ACC112 (cell line): ENCODE measurements around the gene SLC12A9.

Source experiments
- H2AFZ ChIP-seq: fragments of 200-600 bp; sonication (generic); one replicate; pipeline ENCODE4 v1.6.0; 2017; ENCODE audit warnings: antibody characterized with exemption, low read length; ENCODE audit not compliant: unreplicated experiment
- H3K27ac ChIP-seq: fragments of 200-600 bp; sonication (generic); 2 replicates; pipeline ENCODE4 v1.5.1; 2014; ENCODE audit warnings: low read depth, mild to moderate bottlenecking, antibody characterized with exemption, low read length, moderate library complexity
- H3K27me3 ChIP-seq: fragments of 200-600 bp; sonication (generic); 2 replicates; pipeline ENCODE4 v1.6.1; 2014; ENCODE audit warnings: mild to moderate bottlenecking, antibody characterized with exemption, low read length, moderate library complexity, mixed read lengths; ENCODE audit not compliant: insufficient read depth
- H3K36me3 ChIP-seq: fragments of 200-600 bp; sonication (generic); 2 replicates; pipeline ENCODE4 v1.6.1; 2016; ENCODE audit warnings: mild to moderate bottlenecking, antibody characterized with exemption, low read length, moderate library complexity, mixed read lengths; ENCODE audit not compliant: insufficient read depth
- H3K4me1 ChIP-seq: fragments of 200-600 bp; sonication (generic); one replicate; pipeline ENCODE4 v1.6.1; 2016; ENCODE audit warnings: low read length, mixed read lengths; ENCODE audit not compliant: insufficient read depth, unreplicated experiment, control insufficient read depth
- H3K4me3 ChIP-seq: fragments of 200-600 bp; sonication (generic); 2 replicates; pipeline ENCODE4 v1.5.1; 2014; ENCODE audit warnings: mild to moderate bottlenecking, low read depth, low read length
- H3K79me2 ChIP-seq: fragments of 200-600 bp; sonication (generic); one replicate; pipeline ENCODE4 v1.6.0; 2016; ENCODE audit warnings: low read length; ENCODE audit not compliant: control insufficient read depth, unreplicated experiment, insufficient read depth

The SLC12A9 gene

DNA sequence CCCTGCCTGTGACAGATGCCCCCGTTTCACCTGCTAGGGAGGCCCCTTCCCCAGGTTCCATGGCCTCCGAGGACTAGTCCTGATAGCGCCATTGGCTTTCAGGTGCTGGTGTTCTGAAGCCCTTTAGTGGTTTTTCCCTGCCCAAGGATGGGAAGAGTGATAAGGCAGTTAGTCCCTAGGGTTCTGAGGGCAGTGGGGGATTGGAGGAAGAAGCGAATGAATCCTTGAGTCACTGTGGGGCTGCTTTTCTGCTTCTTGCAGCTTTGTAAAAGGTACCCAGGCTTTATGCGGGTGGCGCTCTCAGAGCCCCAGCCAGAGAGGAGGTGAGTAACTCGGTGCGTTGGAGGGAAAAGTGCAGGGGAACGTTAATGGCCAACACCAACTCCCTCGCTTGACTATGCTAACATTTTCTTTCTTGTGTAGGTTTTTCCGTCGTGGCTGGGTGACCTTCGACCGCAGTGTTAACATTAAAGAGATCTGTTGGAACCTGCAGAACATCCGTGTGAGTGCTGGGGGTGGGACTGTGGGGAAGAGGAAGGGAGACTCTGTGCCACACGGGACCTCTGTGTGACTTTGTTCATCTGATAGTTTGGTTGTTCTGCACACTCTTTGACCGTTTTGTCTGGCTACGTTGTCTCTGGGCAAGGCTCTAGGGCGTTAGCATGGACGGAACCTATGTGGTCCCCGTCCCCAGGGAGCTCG is 33.1 kb downstream of the SLC12A9 start:
- H3K27ac ChIP-seq, result no peak overlapping the region
- H3K79me2 ChIP-seq, result peaks cover 45% of the 10 kb centered on the region
- H3K27me3 ChIP-seq, result no peaks in the 10 kb centered on the region
- H2AFZ ChIP-seq, result no peak overlapping the region
- no peak overlapping the region for H3K4me3 ChIP-seq
- peaks cover 12% of the 10 kb centered on the region for H3K4me1 ChIP-seq
- peaks cover 46% of the 10 kb centered on the region; the same call in 1 of the 2 replicates for H3K36me3 ChIP-seq

DNA sequence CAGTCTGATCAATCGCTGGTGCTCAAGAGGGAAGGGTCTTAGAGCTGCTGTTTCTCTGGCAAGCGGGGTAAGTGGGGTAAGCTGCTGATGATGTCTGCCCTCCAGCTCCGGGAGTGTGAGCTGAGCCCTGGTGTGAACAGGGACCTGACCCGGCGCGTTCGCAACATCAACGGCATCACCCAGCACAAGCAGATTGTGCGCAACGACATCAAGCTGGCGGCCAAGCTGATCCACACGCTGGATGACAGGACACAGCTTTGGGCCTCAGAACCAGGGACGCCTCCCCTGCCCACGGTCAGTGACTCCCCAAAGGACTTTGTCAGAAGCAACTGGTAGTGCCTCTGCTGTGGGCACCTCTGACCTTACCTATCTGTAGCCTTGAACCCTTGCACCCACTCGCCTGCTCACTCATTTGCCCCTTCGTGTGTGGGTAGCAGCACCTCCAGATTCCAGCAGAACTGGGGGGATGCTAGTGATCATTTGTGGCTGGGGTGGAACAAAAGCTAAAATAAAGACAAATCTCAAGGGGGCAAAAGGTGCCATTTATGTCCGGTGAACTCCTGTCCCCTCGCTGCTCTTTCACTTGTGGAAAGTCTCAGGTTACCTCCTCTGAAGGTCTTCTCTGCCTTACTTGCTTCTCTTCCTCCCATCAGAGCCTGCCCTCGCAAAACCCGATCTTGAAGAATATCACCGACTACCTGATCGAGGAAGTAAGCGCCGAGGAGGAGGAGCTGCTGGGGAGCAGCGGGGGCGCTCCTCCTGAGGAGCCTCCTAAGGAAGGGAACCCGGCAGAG is 33.8 kb downstream of the SLC12A9 start:
- Histone ChIP-seq H3K79me2 (peaks cover 39% of the 10 kb centered on the region), H2AFZ (no peak overlapping the region), H3K4me3 (no peak overlapping the region), H3K36me3 (peaks cover 44% of the 10 kb centered on the region; the same call in 1 of the 2 replicates), H3K27ac (no peak overlapping the region), H3K4me1 (peaks cover 19% of the 10 kb centered on the region), H3K27me3 (no peaks in the 10 kb centered on the region)

DNA sequence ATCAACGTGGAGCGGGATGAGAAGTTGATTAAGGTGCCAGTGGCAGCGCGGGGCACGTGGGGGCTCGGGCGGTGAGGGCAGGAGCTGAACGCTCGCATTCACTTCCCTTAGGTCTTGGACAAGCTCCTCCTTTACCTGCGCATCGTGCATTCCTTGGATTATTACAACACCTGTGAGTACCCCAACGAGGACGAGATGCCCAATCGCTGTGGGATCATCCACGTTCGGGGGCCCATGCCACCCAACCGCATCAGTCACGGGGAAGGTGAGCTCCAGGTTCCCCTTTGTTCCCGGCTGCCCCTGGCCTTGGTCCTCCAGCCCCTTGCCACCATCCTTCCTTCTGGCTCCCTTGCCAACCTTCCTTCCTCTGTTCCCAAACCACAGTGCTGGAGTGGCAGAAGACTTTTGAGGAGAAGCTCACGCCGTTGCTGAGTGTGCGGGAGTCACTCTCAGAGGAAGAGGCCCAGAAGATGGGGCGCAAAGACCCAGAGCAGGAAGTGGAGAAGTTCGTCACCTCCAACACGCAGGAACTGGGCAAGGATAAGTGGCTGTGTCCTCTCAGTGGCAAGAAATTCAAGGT is 34.5 kb downstream of the SLC12A9 start:
- Histone ChIP-seq H3K79me2 (peaks cover 32% of the 10 kb centered on the region), H3K27me3 (no peaks in the 10 kb centered on the region), H3K27ac (no peak overlapping the region), H3K4me1 (peaks cover 22% of the 10 kb centered on the region), H3K36me3 (peaks cover 37% of the 10 kb centered on the region; the same call in 1 of the 2 replicates), H3K4me3 (no peak overlapping the region), H2AFZ (no peak overlapping the region)

DNA sequence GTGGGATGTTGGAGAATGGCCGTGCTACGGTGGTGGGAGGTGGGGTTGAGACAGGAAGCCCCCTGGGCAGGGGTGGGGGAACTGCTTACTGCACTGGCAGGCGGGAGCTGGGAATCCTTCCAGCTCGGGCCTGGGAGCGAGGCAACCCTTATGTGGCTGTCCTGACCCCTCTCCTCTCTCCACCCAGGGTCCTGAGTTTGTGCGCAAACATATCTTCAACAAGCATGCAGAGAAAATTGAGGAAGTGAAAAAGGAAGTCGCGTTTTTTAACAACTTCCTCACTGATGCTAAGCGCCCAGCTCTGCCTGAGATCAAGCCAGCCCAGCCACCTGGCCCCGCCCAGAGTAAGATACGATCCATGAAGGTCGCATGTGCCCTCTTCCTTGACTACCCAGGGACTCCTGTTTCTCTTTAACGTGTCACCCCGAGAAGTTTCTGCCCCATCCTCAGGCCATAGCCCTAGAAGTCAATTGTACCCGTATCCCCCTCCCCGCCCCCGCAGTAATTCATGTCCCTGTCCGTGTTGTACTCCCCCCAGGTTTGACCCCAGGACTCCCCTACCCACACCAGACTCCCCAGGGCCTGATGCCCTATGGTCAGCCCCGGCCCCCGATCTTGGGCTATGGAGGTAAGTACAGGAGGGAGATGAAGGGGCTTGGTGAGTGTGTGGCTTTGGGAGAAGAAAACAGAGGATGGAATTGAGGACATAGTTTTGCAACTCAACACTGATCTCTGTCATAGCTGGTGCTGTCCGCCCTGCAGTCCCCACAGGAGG is 35.2 kb downstream of the SLC12A9 start:
- Histone ChIP-seq H3K4me3 (peak overlapping the region; percentile 84), H3K4me1 (peaks cover 22% of the 10 kb centered on the region), H3K27me3 (no peaks in the 10 kb centered on the region), H3K27ac (no peak overlapping the region), H3K36me3 (peaks cover 36% of the 10 kb centered on the region; the same call in 1 of the 2 replicates), H3K79me2 (peaks cover 29% of the 10 kb centered on the region), H2AFZ (no peak overlapping the region)

DNA sequence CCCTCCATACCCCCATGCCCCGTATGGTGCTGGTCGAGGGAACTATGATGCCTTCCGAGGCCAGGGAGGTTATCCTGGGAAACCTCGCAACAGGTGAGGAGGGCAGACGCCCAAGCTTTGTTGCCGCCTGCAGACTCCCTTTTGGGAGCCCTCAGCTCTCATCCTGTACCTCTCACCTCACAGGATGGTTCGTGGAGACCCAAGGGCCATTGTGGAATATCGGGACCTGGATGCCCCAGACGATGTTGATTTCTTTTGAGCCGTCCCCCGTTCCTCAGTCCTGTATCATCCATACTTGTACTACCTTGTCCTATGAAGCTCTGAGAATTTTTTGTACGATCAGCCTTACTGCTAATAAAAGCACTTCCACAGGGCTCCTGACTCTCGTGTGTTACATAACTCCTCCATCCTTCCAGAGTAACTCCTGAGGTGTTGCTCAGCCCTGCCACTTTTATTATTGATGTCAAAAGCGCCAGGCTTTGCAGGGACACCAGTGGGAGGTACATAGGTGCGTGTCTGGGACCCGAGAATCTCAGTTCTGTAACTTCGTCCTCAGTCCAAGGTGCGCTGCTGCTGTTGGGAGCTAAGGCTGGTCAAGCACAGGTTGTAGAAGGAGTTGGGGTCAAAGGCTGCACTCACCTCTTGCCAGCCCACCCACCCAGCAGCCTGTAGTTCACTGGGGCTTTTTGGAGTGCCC is 35.9 kb downstream of the SLC12A9 start:
- H3K79me2 ChIP-seq, result peaks cover 24% of the 10 kb centered on the region
- H3K4me1 ChIP-seq, result peaks cover 22% of the 10 kb centered on the region
- no peak overlapping the region for H2AFZ ChIP-seq
- no peaks in the 10 kb centered on the region for H3K27me3 ChIP-seq
- no peak overlapping the region for H3K27ac ChIP-seq
- peak overlapping the region; percentile 84 for H3K4me3 ChIP-seq
- H3K36me3 ChIP-seq, result peaks cover 30% of the 10 kb centered on the region; the same call in 1 of the 2 replicates

DNA sequence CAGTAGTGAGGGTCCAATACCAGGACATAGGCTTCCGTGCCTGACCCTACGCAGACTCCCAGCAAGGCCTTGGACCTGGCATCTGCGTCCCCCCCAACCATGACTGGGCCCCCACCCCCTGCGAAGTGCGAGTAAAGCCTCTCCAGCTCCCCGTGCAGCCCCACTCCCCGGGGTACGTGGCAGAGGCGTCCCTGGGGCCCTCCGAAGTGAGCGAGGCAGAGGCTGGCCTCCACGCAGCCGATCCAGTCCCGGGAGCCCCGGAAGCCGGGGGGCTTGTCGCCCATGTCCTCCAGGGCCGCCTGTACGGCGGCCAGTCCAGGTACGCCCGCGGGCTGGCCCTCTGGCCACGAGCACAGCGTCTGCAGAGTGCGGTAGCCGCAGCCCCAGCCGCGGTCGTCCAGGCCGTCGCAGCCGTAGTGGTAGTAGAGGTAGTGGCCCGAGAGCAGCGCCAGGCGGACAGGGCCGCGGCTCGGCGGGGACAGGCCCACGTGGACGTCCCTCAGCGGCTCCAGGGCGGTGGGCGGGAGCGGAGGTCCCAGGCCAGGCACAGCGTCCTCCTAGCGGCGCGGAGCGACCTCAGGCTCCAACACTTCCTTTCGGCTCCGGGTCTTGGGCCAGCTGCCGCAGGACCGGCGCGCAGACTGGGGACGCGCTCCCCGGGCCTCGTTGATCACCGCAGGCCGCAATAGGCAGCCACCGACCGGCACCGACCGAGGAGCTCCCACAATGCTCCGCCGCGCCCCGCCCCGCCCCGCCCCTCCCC is 36.7 kb downstream of the SLC12A9 start, which contains the start of gene UFSP1:
UFSP1 (minus strand) TSS at position 728 of the 763 bp plus-strand sequence; CDS start at position 284, 444 bp downstream.
- Histone ChIP-seq H3K27ac (peak within 1 kb of the TSS; percentile 72), H3K36me3 (peaks cover 22% of the 10 kb centered on the region; the same call in 1 of the 2 replicates), H3K79me2 (peaks cover 24% of the 10 kb centered on the region), H3K27me3 (no peaks in the 10 kb centered on the region), H3K4me1 (peaks cover 22% of the 10 kb centered on the region), H3K4me3 (peak within 1 kb of the TSS; percentile 84), H2AFZ (peak within 1 kb of the TSS; percentile 93)

DNA sequence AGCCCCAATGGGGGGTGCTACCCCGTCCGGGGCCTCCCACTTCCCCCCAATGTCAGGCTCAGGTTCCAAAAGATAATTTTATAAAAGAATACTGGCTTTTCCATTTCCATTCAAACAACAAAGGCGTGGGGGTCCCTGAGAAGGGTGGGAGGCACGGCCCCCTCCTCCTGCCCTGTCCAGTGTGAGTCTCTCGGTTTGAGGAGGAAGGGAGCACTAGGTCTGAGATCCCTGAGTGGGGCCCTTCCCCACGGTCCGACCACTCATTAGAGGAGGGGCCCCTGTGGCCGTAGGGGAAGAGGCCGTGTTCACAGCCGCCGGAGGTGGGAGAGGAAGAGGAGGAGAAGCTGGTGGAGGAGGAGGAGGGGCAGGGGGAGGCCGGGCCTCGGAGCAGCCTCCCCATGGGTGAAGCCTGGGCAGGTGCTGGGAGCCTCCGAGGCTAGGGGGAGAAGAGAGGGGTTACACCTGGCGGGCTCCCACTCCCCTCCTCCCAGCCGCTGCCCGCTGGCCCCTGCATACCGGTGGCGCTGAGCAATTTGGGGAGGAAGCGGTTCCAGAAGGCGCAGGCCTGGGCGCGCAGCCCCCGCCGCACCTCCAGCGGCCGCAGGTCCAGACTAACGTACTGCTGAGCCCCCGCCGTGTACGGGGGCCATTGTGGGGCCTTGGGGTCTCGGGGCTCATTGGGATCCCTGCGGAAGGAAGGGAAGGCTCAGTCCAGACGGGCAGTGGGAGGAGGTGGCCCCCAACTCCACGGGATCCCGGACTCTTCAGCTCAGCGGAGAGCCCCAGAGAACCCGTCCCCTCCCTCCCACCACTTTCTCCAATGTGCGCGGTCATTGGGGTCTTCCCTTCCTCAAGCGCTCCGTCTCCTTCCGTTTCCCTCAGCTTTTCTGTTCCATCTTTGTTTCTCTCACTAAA is 38.4 kb downstream of the SLC12A9 start:
- Histone ChIP-seq H3K36me3 (peaks cover 15% of the 10 kb centered on the region; the same call in 1 of the 2 replicates), H3K27me3 (peaks cover 9% of the 10 kb centered on the region), H2AFZ (peak overlapping the region; percentile 93), H3K79me2 (peaks cover 18% of the 10 kb centered on the region), H3K4me1 (peaks cover 26% of the 10 kb centered on the region), H3K4me3 (peak overlapping the region; percentile 84), H3K27ac (peak overlapping the region; percentile 72)

DNA sequence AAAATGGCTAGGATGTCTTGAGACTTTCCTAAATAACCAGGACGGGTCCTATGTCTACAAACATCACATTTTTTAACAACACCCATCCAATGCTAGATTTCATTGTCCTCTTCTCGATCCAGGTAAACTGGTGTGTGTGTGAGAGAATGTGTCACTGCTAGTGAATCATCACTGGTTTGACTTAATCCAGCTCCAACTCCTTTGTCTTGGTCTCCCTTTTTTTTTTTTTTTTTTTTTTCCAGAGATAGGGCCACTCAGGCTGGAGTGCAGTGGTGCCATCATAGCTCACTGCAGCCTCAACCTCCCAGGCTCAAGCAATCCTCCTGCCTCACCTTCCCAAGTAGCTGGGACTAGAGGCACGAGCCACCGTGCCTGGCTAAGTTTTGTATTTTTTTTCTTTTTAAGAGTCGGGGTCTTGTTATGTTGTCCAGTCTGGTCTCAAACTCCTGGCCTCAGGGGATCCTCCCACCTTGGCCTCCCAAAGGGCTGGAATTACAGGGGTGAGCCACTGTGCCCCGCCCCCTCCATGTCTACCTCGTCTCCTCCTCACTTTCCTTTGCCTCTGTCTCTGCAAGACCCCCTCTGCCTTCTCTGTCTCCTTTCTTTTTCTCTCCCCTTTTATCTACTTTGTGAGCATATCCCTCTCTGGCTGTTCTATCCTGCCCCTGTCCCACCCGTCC is 39.2 kb downstream of the SLC12A9 start:
- H3K27ac ChIP-seq, result no peak overlapping the region
- peaks cover 15% of the 10 kb centered on the region for H3K79me2 ChIP-seq
- peaks cover 17% of the 10 kb centered on the region for H3K27me3 ChIP-seq
- H3K36me3 ChIP-seq, result peaks cover 7% of the 10 kb centered on the region; the same call in 1 of the 2 replicates
- peaks cover 26% of the 10 kb centered on the region for H3K4me1 ChIP-seq
- no peak overlapping the region for H2AFZ ChIP-seq
- H3K4me3 ChIP-seq, result peak overlapping the region; percentile 84
